Neural cell (in vitro differentiated cells): ENCODE data around the gene SGCD. TPM values are rescaled to one million over a fixed set of nuclear protein-coding genes. Genes with fewer than 3 reads are reported as not detected.

Experiments used
- H2AFZ ChIP-seq: fragments of 200-600, 300-800 bp; sonication (generic), shearing (Covaris generic); 2 replicates; pipeline ENCODE4 v1.6.0; 2014; ENCODE audit warnings: low read depth, mild to moderate bottlenecking, antibody characterized with exemption, low read length, moderate library complexity
- H3F3A ChIP-seq: fragments of 200-600 bp; shearing (Covaris generic); 2 replicates; pipeline ENCODE4 v1.6.1; 2016; ENCODE audit warnings: mild to moderate bottlenecking, moderate library complexity, mixed read lengths, antibody characterized with exemption, low read length; ENCODE audit not compliant: insufficient read depth, poor library complexity, severe bottlenecking
- H3K27ac ChIP-seq: fragments of 200-600, 300-800 bp; sonication (generic), shearing (Covaris generic); 2 replicates; pipeline ENCODE4 v1.5.1; 2014; ENCODE audit warnings: mild to moderate bottlenecking, low read length, moderate library complexity
- H3K27me3 ChIP-seq: fragments of 300-800, 200-600 bp; sonication (generic), shearing (Covaris generic); 2 replicates; pipeline ENCODE4 v1.6.0; 2014; ENCODE audit warnings: mild to moderate bottlenecking, low read depth, low read length, moderate library complexity; ENCODE audit not compliant: insufficient read depth
- H3K36me3 ChIP-seq: fragments of 300-800, 200-600 bp; sonication (generic), shearing (Covaris generic); 2 replicates; pipeline ENCODE4 v1.5.1; 2014; ENCODE audit warnings: mild to moderate bottlenecking, antibody characterized with exemption, low read length, moderate library complexity; ENCODE audit not compliant: insufficient read depth
- H3K4me2 ChIP-seq: fragments of 300-800, 200-600 bp; sonication (generic), shearing (Covaris generic); 2 replicates; pipeline ENCODE4 v1.6.0; 2014; ENCODE audit warnings: mild to moderate bottlenecking, low read length
- H3K4me3 ChIP-seq: fragments of 300-800, 200-600 bp; sonication (generic), shearing (Covaris generic); 2 replicates; pipeline ENCODE4 v1.5.1; 2014; ENCODE audit warnings: mild to moderate bottlenecking, low read length, moderate library complexity
- H3K79me2 ChIP-seq: fragments of 200-600 bp; shearing (Covaris generic); replicated peaks from 2 replicates; pipeline ENCODE4 v1.6.0; 2014; ENCODE audit warnings: mild to moderate bottlenecking, low read length, moderate library complexity; ENCODE audit not compliant: insufficient read depth
- H3K9ac ChIP-seq: fragments of 300-800, 200-600 bp; sonication (generic), shearing (Covaris generic); 2 replicates; pipeline ENCODE4 v1.6.1; 2016; ENCODE audit warnings: mild to moderate bottlenecking, low read length, mixed read lengths
- H3K9me2 ChIP-seq: fragments of 200-600 bp; shearing (Covaris generic); 2 replicates; pipeline ENCODE4 v1.6.1; 2016; ENCODE audit warnings: mild to moderate bottlenecking, low read length, mixed read lengths; ENCODE audit not compliant: insufficient read depth
- H3K9me3 ChIP-seq: fragments of 200-600, 300-800 bp; sonication (generic), shearing (Covaris generic); 2 replicates; pipeline ENCODE4 v1.6.1; 2016; ENCODE audit warnings: mild to moderate bottlenecking, mixed run types, low read length, moderate library complexity, mixed read lengths
- H4K20me1 ChIP-seq: fragments of 200-600 bp; shearing (Covaris generic); 2 replicates; pipeline ENCODE4 v1.6.1; 2016; ENCODE audit warnings: mild to moderate bottlenecking, mixed run types; ENCODE audit not compliant: insufficient read depth
- CTCF ChIP-seq: fragments of 450-650 bp; IDR thresholded peaks from 2 replicates; pipeline ENCODE4 v1.5.1; 2014; ENCODE audit warnings: antibody characterized with exemption, mild to moderate bottlenecking, moderate library complexity; ENCODE audit not compliant: poor library complexity, severe bottlenecking
- EP300 ChIP-seq: fragments of 450-650 bp; conservative IDR thresholded peaks from 2 replicates; pipeline ENCODE4 v1.6.1; 2014; ENCODE audit warnings: antibody characterized with exemption, mild to moderate bottlenecking, moderate library complexity; ENCODE audit not compliant: poor library complexity, severe bottlenecking
- EZH2 ChIP-seq: fragments of 200-600, 300-800 bp; shearing (Covaris generic), sonication (generic); IDR thresholded peaks from 2 replicates; pipeline ENCODE4 v1.6.1; 2014; ENCODE audit warnings: antibody characterized with exemption, low read length, borderline replicate concordance, mild to moderate bottlenecking; ENCODE audit not compliant: insufficient read depth, poor library complexity, severe bottlenecking
- MXI1 ChIP-seq: fragments of 450-650 bp; conservative IDR thresholded peaks from 2 replicates; pipeline ENCODE4 v1.6.1; 2014; ENCODE audit warnings: antibody characterized with exemption, mild to moderate bottlenecking; ENCODE audit not compliant: poor library complexity, severe bottlenecking
- POLR2AphosphoS5 ChIP-seq: IDR thresholded peaks from 2 replicates; pipeline ENCODE4 v1.6.1; 2012
- RAD21 ChIP-seq: fragments of 450-650 bp; conservative IDR thresholded peaks from 2 replicates; pipeline ENCODE4 v1.6.1; 2014; ENCODE audit warnings: antibody characterized with exemption, mild to moderate bottlenecking, moderate library complexity
- REST ChIP-seq: IDR thresholded peaks from 2 replicates; pipeline ENCODE4 v1.6.1; 2012; ENCODE audit warnings: borderline replicate concordance
- SMC3 ChIP-seq: fragments of 450-650 bp; conservative IDR thresholded peaks from 2 replicates; pipeline ENCODE4 v1.6.1; 2014; ENCODE audit warnings: antibody characterized with exemption, mild to moderate bottlenecking, moderate library complexity; ENCODE audit not compliant: poor library complexity
- TAF1 ChIP-seq: IDR thresholded peaks from 2 replicates; pipeline ENCODE4 v1.6.1; 2012; ENCODE audit warnings: low read depth
- polyA plus RNA-seq: library from polyadenylated mRNA; depleted of rRNA; stranded (reverse); fragments of >200 nt; gene quantifications from 2 replicates; pipeline ENCODE4 v1.2.3, GENCODE V29; 2014

SGCD gene
- polyA plus RNA-seq, 1 donor from 2014 or later, result 3.4 TPM

GRCh38 chr5:156588306-156588705 lies 261.3 kb downstream of the SGCD start:
- H3K27me3 ChIP-seq, result no peaks in the 10 kb centered on the region
- H3F3A ChIP-seq, result no peaks in the 10 kb centered on the region
- no peaks in the 10 kb centered on the region for H3K36me3 ChIP-seq
- no peak overlapping the region for H2AFZ ChIP-seq
- TF ChIP-seq CTCF, result no peak
- no peak for TF ChIP-seq TAF1
- no peak for TF ChIP-seq POLR2AphosphoS5
- no peak for TF ChIP-seq RAD21
- TF ChIP-seq SMC3, result no peak
- TF ChIP-seq MXI1, result no peak
- no peak for TF ChIP-seq EP300
- no peak for TF ChIP-seq EZH2
- no peak for TF ChIP-seq REST
- H4K20me1 ChIP-seq, result no peaks in the 10 kb centered on the region
- no peak overlapping the region for H3K4me3 ChIP-seq
- no peak overlapping the region for H3K9ac ChIP-seq
- no peaks in the 10 kb centered on the region for H3K79me2 ChIP-seq
- H3K9me2 ChIP-seq, result no peaks in the 10 kb centered on the region
- H3K27ac ChIP-seq, result no peak overlapping the region
- H3K9me3 ChIP-seq, result no peaks in the 10 kb centered on the region
- no peak overlapping the region for H3K4me2 ChIP-seq

- H3K9me2 ChIP-seq, result no peaks in the 10 kb centered on the region
- no peaks in the 10 kb centered on the region for H3K36me3 ChIP-seq
- no peak overlapping the region for H2AFZ ChIP-seq
- no peak for TF ChIP-seq REST
- TF ChIP-seq EP300, result no peak
- no peak for TF ChIP-seq EZH2
- no peak for TF ChIP-seq SMC3
- no peak for TF ChIP-seq CTCF
- TF ChIP-seq TAF1, result no peak
- no peak for TF ChIP-seq MXI1
- no peak for TF ChIP-seq POLR2AphosphoS5
- TF ChIP-seq RAD21, result no peak
- H3F3A ChIP-seq, result no peaks in the 10 kb centered on the region
- H4K20me1 ChIP-seq, result no peaks in the 10 kb centered on the region
- no peak overlapping the region for H3K9ac ChIP-seq
- H3K4me3 ChIP-seq, result no peak overlapping the region
- H3K9me3 ChIP-seq, result no peaks in the 10 kb centered on the region
- H3K27me3 ChIP-seq, result no peaks in the 10 kb centered on the region
- H3K79me2 ChIP-seq, result no peaks in the 10 kb centered on the region
- no peak overlapping the region for H3K27ac ChIP-seq
- H3K4me2 ChIP-seq, result no peak overlapping the region
These were observed 262.4 kb downstream of the SGCD start for GRCh38 chr5:156589104-156589945.
